Calu3 (cell line): ENCODE measurements around the gene CLECL1. TPM values are rescaled to one million over a fixed set of nuclear protein-coding genes. Genes with fewer than 3 reads are reported as not detected.
A peak's percentile ranks its signal among the peaks of the same experiment; 100 is the strongest.
"Not testable (repeated sequence)": the region's sequence is repeated elsewhere in the genome, so short reads cannot be mapped to it uniquely, and the experiment has no call there.

Experiments used
- BruUV-seq: library from RNA; stranded (reverse); fragments of 400-500 nt; replicated peaks from 2 replicates; lab custom pipeline; 2021; lab: Mats Ljungman, UMichigan
- CTCF ChIA-PET: fragments of 300-600 bp; sonication (Branson Sonifier 250); formaldehyde crosslinking; loops from one replicate; lab custom pipeline; 2022; ENCODE audit warnings: antibody characterized with exemption; lab: Charles Lee
- DNase-seq: peaks from one replicate; pipeline ENCODE4 v3.0.0; 2022
- H3K27ac Mint-ChIP-seq: one replicate; pipeline ENCODE4 v1.8.0; 2022; ENCODE audit warnings: mixed read lengths; ENCODE audit not compliant: unreplicated experiment
- H3K27me3 Mint-ChIP-seq: one replicate; pipeline ENCODE4 v1.8.0; 2022; ENCODE audit warnings: mixed read lengths; ENCODE audit not compliant: unreplicated experiment
- H3K36me3 Mint-ChIP-seq: one replicate; pipeline ENCODE4 v1.8.0; 2022; ENCODE audit warnings: mild to moderate bottlenecking, moderate library complexity, mixed read lengths; ENCODE audit not compliant: insufficient read depth, unreplicated experiment
- H3K4me1 Mint-ChIP-seq: one replicate; pipeline ENCODE4 v1.8.0; 2022; ENCODE audit warnings: mild to moderate bottlenecking, low read depth, mixed read lengths; ENCODE audit not compliant: unreplicated experiment
- H3K4me3 Mint-ChIP-seq: one replicate; pipeline ENCODE4 v1.8.0; 2022; ENCODE audit warnings: mild to moderate bottlenecking, low read depth, moderate library complexity, mixed read lengths; ENCODE audit not compliant: unreplicated experiment
- H3K9me3 Mint-ChIP-seq: one replicate; pipeline ENCODE4 v1.8.0; 2022; ENCODE audit warnings: low read depth, mixed read lengths; ENCODE audit not compliant: unreplicated experiment
- CTCF ChIP-seq: fragments of 200-600 bp; IDR thresholded peaks from one replicate; pipeline ENCODE4 v1.8.0; 2022; ENCODE audit warnings: antibody characterized with exemption; ENCODE audit not compliant: unreplicated experiment
- intact Hi-C: fragments of 100-400 bp; cut with micrococcal nuclease; formaldehyde crosslinking; loops from one replicate; pipeline ENCODE4 v1.10.0; 2022; ENCODE audit not compliant: unreplicated experiment
- total RNA-seq: library from RNA; stranded (reverse); gene quantifications from 2 replicates; pipeline ENCODE4 v1.2.3, GENCODE V29; 2022

Gene CLECL1
- total RNA-seq, 1 experiment from 2014 or later = not detected

GRCh38 chr12:9740106-9740750 is 7.3 kb upstream of the CLECL1 start:
- CTCF ChIA-PET = interaction anchor here (0.6 kb wide), 2 partner anchors 199 to 690 kb away, joined by 3 to 5 read pairs; no protein-coding TSS in a partner anchor
- BruUV-seq = no TSS peak
- Mint-ChIP-seq H3K27me3 (no peaks in the 10 kb centered on the region), H3K27ac (no peak overlapping the region), H3K9me3 (no peaks in the 10 kb centered on the region), H3K4me1 (peaks cover 44% of the 10 kb centered on the region), H3K36me3 (peaks cover 5% of the 10 kb centered on the region), H3K4me3 (peak overlapping the region; percentile 67)
- intact Hi-C loops = loop anchor here (10.0 kb wide), 1 partner anchor 275 kb away; the partner anchor contains the start of gene CLEC12B
- TF ChIP-seq CTCF = no peak
- DNase-seq = no peak

DNA sequence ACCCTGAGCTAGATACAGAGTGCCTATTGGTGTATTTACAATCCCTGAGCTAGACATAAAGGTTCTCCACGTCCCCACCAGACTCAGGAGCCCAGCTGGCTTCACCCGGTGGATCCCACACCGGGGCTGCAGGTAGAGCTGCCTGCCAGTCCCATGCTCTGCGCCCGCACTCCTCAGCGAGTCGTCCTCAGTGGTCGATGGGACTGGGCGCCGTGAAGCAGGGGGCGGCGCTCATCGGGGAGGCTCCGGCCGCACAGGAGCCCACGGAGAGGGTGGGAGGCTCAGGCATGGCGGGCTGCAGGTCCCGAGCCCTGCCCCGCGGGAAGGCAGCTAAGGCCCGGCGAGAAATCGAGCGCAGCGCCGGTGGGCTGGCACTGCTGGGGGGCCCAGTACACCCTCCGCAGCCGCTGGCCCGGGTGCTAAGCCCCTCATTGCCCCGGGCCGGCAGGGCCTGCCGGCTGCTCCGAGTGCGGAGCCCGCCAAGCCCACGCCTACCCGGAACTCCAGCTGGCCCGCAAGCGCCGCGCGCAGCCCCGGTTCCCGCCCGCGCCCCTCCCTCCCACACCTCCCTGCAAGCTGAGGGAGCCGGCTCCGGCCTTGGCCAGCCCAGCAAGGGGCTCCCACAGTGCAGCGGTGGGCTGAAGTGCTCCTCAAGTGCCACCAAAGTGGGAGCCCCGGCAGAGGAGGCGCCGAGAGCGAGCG is 6.7 kb upstream of the CLECL1 start:
- CTCF ChIA-PET = interaction anchor here (0.6 kb wide), 2 partner anchors 200 to 690 kb away, joined by 3 to 5 read pairs; no protein-coding TSS in a partner anchor

DNA sequence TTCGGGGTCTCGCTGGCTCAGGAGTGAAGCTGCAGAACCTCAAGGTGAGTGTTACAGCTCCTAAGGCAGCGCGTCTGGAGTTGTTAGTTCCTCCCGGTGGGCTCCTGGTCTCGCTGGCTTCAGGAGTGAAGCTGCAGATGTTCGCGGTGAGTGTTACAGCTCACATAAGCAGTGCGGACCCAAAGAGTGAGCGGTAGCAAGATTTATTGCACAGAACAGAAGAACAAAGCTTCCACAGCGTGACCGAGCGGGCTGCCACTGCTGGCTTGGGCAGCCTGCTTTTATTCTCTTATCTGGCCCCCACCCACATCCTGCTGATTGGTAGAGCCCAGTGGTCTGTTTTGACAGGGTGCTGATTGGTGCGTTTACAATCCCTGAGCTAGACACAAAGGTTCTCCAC is 6.0 kb upstream of the CLECL1 start:
- intact Hi-C loops, H3K27ac Mint-ChIP-seq, BruUV-seq, H3K36me3 Mint-ChIP-seq, H3K9me3 Mint-ChIP-seq, H3K4me3 Mint-ChIP-seq, DNase-seq, CTCF ChIA-PET, H3K27me3 Mint-ChIP-seq: not testable (repeated sequence)
- H3K4me1 Mint-ChIP-seq = peaks cover 37% of the 10 kb centered on the region

More for the DNA sequence above, 6.7 kb upstream of the CLECL1 start:
- H3K27me3 Mint-ChIP-seq, H3K27ac Mint-ChIP-seq, H3K9me3 Mint-ChIP-seq, H3K36me3 Mint-ChIP-seq, BruUV-seq: not testable (repeated sequence)
- Mint-ChIP-seq H3K4me3 (peak overlapping the region; percentile 67), H3K4me1 (peaks cover 38% of the 10 kb centered on the region)
- intact Hi-C loops = loop anchor here (10.0 kb wide), 1 partner anchor 275 kb away; the partner anchor contains the start of gene CLEC12B
- peak; percentile 17 for DNase-seq

- CTCF ChIA-PET = no interaction called here
Observed at GRCh38 chr12:9736936-9737705, 4.2 kb upstream of the CLECL1 start.

More at GRCh38 chr12:9736936-9737705, 4.2 kb upstream of the CLECL1 start:
- no TSS peak for BruUV-seq
- no peak for TF ChIP-seq CTCF
- H3K9me3 Mint-ChIP-seq = no peaks in the 10 kb centered on the region
- H3K4me3 Mint-ChIP-seq = no peak overlapping the region
- H3K36me3 Mint-ChIP-seq = peaks cover 5% of the 10 kb centered on the region
- intact Hi-C loops = no loop called here
- no peaks in the 10 kb centered on the region for H3K27me3 Mint-ChIP-seq
- H3K4me1 Mint-ChIP-seq = peaks cover 25% of the 10 kb centered on the region
- DNase-seq = no peak
- H3K27ac Mint-ChIP-seq = no peak overlapping the region
